Fibroblast of skin of right quadriceps (primary cell): ENCODE results near the gene TTC28.

ENCODE experiments used
- DNase-seq: peaks from one replicate; pipeline ENCODE4 v3.0.0-alpha.2; 2013

Gene TTC28

DNA sequence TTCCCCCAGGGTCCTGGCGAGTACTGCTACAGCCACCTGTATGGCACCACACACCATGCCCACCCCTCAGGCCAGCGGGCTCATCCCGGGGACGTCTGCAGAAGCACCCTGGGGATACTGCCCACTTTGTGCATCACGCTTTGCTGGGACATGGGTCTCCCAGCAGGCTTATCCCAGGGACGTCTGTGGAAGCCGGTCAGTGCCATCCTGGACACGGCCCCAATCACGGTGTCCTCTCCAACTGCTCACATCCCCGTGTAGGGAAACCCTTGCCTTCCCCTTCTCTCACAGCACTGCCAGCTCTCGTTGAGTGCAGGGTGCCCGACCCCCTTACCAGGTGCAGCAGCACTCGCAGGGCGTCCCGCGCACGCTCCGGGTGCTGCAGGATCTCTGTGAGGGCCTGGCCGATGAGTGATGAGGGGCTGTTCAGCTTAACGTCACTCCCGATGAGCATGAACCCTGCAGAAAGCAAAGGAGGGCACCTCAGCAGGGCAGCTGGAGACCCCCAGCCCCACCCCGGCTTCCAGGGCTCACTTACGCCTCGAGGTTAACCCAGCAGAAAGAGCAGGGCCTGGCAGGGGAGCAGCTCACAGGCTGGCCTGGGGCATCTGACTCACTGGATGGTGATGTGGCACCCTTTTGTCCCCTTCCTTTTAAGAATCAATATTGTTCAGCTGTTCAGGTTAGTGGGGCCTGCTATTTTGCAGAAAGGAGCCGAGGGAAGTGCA, 683.7 kb downstream of the TTC28 start:
- no peak for DNase-seq

DNA sequence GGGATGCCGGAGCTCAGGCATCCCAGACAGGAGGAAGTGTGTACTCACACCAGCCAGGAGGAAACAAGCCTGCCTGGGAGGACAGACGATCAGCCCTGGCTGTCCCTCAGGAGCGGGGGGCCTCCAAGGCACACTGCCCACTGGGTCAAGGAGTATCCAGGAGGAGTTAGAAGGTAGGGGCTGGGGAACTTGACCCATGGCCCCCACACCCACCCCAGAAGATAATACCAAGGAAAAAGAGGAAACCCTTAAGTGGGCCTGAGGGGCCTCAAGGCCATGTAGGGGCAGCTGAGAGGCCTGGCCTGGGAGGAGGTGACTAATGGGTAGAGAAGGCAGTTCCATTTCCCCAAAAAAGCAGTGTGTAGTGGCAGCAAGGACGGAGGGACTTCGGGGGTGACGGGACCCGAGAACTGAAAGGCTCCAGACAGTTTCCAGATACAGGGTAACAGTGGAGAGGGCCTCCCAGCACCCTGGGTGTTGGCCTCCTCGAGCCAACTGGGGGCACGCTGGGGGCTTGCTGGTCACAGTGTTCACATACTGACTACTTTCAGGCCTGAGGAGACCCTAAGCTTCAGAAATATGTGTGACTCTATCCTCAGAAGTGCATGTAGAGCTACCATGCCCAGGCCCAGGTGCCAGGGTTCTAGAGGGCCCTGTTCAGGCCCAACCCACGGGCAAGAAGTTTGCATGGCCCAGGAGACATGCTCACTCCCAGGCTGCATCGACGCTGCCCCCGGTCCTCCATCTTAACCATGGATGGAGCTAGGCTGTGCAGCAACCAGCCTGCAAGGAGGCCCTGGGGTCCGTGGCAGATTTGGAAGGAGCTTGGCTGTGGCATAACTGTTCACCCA, 684.9 kb downstream of the TTC28 start:
- no peak for DNase-seq

DNA sequence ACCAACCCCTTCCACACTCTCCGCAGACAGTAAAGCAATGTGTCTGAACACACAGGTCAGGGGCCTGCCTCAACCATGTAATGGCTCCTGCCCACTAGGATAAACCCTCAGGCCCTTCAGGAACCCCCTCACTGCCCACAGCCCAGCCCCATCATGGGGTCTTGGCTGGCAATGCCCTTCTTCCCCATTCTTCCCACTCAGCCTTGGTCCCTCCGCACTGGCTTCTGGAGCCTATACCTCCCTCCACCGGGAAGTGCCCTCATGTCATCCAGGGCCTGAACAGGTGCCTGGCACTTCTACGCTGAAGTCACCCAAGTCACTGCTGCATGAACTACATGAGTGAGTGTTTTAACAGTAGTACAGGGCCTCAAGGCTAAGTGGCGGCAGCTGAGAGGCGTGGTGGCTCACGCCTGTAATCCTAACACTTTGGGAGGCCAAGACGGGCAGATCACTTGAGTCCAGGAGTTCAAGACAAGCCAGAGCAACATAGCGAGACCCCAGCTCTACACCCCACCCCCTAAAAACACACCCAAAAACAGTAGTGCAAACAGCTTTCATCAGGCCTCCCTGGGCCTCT, 685.8 kb downstream of the TTC28 start:
- DNase-seq, result no peak

DNA sequence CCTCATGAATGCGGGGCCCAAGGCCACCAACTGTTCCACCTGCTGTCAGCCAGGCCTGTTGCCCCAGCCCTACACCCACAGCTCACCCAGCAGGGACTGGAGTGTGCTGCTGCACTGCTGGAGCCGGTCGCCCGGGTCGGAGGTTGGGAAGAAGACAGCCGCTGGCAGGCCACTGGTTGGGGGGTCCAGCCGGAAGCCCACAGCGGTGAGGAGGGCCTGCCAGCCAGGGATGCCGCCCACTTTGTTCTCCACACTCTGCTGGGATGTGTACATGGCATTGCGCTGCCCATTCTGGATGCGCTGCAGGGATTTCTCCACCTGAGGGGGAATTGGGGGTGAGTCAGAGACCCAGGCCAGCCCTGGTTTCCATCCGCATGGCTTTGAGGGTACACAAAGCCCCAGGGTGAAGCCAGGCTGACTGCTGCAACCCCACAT, 686.4 kb downstream of the TTC28 start:
- no peak for DNase-seq

DNA sequence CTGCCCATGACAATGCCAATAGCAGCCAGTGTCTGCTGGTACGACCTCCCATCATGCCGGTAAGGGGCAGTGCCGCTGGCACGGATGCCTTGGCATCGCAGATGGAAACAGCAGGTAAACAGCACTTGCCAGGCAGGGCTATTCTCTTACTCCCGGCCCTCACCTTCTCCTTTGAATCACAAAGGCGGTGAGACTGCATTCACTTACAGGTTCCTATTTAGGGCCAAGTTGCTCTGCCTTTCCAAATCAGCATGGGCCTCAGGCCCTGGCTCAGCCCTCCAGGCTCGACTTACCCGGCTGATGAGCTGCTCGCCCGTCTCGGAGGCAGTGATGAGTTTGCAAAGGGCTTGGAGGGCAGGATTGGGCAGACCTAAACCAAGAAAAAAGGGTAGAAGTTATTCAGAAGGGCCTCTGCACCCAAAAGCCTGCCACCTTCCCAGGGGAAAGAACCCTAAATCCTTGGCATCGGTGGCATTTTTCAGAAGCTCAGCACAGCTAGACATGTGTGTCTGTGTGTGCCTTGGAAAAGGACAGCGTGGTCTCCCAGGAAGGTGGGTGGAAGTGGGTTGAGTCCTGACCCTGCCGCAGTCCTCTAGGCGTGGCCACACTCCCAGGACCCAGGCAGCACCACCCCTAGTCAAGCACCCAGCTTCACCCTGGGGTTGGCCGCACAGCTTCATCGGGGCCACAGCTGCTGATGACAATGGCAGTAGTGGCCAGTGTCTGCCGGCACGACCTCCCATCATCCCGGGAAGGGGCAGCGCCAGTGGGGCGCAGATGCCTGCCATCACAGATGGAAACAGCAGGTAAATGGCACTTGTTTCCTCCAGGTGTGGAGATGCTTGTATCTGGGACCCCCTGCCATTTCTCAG, 687.1 kb downstream of the TTC28 start:
- DNase-seq, result no peak

DNA sequence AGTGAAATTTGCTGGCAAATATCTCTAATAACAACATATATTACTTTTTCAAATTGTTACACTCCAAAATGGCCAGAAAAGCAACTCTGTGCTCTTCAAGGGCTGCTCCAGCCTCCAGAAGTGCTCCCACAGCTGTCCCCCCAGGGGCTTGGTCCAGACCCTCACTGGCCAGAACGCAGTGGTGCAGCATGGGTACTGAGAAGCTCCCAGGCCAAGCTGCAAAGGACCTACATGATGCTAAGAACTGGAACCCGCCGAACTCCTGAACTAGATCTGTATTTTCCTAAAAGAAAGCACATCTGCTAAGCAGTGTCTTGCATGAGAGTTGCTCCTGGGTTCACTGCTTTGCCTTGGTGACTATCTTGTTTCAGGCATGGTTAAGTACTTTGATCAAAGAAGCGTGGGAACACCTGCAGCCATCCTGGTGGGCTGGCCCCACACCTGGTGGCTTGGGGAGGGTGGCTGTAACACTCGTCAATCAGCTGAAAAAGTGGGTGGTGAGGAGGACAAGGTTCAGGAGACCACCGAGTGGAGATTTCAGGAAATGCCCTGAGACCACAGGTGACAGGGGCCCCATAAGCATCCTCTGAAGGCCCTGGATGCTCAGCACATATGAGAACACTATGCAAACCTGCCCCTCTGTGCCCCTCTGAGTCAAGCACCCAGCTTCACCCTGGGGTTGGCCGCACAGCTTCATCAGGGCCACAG, 687.9 kb downstream of the TTC28 start:
- DNase-seq, result no peak

DNA sequence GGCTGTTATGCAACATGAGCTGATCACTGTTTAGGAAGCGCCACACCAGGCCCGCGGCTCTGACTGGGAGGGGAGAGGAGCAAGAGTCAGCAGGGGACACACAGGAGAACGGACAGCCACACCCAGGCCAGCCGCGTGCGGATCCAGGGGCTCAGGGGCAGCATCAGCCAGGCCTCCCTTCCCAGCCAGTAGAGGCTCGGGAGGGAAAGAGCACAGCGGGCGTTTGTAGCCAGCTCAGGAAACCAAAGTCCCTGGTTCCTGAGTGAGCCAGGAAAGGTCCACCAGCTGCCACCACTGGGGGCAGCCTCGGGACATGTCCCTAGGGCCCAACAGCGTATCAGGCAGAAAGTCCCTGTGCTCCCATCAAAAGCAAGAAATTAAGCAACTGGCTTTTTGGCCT, 688.8 kb downstream of the TTC28 start:
- DNase-seq, result no peak

DNA sequence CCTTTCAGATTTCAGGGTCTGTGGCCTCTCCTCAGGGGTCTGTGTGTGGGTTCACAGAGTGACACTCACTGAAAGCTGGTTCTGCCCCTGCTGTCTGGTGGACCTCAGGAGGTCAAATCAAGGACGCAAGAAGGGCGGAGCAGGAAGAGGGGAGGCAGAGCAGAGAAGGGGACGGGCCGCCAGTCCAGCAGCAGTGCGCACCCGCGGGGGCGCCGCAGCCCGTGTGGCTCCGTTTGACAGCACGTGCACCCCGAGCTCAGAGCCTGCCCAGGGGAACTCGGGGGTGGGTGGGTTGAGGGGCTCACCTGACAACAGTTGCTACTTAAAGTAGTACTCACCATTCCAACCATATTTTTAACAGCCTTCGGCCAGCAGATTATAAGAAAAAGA, 689.2 kb downstream of the TTC28 start:
- no peak for DNase-seq

DNA sequence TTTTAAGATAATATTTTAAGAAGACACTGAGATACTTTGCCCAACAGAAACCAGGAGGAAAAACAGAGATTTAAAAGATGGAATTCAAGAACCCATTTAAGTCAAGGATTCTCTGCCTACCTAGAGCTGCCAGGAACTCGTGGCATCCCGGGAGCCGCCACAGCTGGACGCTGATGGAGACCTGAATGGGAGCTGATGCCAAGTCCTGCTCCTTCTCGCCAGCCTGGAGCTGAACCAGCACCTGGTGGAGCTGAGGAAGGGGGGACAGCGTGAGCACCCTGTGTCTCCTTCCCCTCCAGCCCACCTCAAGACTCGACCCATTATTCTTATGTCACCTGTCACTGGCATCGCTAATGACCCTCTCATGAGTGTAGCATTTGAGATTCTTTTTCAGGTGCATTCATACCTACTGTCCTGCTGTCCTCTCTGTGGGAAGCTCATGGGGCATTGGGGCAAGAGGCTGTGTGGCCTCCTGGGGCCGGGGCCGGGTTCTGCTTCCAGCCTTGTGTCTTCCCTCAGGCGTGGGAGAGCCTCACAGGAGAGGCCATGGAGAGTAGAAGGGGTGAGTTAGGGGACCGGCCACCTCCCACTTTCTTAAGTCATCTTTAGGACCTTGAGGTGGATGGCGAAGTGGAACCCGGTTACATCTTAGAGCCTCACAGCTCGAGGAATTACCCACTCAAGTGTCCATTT, 689.7 kb downstream of the TTC28 start:
- no peak for DNase-seq

DNA sequence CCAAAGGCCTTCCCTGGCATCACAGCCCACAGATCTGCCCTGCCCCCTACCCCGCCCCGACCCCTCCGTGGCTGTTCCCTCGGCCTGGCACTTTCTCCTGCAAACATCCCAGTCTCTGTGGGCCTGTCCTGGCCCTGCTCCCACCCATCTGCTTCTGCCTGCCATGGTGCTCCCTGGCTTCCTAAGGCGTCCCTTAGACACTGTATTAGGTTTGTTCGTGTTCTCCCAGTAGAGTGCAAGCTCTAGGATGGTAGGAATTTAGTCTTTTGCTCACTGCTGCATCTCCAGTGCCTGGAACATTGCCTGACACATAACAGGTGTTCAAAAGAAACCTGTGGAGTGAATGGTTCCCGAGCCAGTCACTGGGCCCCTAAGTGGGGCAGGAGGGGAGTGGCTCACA, 690.9 kb downstream of the TTC28 start:
- DNase-seq, result no peak

DNA sequence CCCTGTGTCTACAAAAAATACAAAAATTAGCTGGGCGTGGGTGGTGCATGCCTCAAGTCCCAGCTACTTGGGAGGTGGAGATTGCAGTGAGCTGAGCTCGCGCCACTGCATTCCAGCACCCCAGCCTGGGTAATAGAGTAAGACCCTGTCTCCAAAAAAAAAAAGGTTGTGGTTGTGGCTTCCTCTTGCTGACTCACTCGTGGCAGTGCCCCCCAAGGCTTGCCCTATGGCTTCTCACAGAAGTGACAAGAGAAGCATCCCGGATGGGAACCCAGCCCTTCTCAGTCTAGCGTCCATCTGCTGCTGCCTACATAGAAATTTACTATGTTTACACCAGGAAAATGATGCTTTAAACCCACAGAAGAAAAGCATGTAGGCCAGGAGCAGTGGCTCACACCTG, 692.1 kb downstream of the TTC28 start:
- peak; percentile 92 for DNase-seq

DNA sequence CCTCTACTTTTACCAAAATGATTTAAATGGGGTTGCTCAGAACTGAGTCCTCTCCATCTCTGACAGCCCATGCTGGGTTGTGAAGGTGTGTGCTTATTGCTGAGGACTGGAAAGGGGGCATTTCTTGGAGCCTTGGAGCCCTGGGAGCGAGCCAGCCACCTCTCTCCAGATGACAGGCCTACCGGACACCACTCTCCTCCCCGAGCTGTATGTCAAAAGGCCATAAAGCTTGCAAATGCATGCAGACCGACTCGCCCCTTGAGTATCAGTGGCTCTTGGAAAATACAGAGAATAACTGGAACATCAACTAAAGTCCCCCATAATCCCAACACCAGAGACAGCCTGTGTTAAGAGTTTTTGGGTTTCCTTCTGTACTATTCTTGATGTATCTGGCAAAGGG, 692.7 kb downstream of the TTC28 start:
- DNase-seq, result no peak

DNA sequence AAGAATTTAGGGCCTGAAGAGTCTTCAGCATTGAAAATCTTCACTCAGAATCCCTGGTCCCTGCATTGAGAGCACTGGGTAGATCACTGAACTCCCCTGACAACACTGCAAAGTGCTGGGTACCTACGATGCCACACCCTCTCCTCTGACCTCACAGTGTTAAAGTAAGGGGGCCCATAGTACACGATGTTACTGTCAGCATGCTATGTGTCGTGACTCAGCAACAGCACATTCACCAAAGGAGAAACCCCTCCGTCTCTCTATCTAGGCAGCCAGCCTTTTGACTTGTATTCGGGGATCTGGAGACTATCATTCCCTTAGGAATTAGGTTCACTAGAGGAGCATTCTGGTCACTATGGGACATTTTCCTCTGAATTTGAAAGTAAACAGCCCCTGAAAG, 693.2 kb downstream of the TTC28 start:
- DNase-seq, result no peak

DNA sequence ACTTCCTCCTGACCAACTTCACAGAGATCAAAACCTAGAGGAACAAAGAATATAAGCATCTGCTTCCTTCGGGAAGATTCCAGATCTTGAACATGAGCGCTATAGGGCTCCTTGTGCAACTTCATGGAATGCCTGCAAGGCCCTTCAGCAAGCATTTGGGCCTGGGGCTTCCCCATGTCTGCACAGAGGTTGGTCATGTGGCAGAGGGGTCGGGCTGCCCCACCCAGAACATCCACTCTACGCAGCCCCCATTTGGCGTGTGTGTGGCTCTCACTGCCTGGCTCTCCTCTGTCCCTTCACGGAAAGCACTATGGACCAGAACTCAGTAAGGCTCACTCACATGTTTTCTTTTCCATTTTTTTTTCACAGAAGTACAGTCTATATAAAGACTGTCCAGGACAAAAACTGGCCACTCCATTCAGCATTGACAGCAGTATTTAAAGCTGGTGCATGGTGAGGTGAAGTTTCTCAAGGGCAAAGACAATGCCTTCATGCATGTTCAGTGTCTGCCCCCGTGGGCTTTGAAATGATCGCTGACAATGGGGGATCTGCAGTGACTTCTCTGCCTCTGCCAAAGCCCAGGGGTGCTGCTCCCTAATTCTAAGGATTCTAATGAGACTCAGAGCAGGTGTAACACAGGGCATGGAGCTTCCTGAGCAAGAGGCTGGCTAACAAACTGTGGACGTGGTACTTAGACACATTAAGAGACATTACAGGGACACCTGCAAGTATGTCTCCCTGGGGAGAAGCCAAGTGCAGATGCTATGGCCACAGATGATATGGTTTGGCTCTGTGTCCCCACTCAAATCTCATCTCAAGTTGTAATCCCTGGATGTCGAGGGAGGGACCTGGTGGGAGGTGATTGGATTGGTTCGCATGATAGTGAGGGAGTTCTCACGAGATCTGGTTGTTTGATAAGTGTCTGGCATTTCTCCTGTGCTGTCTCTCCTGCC, 694.0 kb downstream of the TTC28 start:
- no peak for DNase-seq

DNA sequence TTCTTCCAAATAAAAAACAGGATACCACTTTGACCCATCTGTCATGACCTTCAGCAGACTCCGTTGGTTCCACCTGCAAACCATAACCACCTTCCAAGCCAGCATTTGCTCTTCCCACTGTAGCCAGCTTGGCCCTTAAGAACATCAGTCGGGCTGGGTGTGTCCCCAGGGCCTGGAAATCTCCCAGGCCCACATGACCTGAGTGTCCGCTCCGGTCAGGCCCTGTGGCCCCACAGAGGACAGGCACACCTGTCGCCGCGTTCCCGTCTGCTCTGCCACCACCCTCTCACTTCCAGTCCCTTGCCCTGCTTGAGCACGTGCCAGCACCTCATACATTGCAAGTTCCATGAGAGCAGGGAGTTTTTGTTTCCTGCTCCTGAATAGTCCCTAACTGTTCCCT, 694.9 kb downstream of the TTC28 start:
- DNase-seq, result no peak

DNA sequence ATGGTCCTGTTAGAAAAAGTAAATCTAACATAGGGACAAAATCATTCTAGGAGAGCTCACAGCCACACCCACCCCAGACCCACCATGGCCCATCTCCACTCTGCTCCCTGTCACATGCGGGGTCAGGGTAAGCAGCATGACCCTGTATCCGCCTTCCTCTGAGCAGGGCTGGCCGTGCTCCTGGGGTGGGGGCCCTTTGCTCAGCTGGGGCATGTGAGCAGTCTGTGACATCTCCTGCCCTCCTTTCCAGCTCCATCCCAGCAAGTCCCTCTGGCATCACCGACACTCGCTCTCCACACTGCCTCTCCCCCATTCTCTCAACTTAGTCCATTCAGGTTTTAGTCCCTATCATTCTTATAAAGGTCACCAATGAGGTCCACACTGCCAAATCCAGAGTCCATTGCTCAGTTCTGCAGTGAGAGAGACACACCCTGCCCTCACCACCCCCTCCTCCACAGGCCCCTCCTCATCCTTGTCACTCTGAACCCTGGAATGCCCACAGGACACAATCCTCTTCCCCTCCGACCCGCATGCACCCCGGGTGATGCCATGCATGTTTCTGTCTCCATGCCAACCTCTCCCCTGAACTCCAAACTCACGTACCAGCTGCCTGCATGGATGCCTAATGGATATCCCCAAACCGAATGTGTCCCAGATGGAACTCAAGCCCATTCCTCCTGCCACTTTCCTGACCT, 695.5 kb downstream of the TTC28 start:
- DNase-seq, result no peak

DNA sequence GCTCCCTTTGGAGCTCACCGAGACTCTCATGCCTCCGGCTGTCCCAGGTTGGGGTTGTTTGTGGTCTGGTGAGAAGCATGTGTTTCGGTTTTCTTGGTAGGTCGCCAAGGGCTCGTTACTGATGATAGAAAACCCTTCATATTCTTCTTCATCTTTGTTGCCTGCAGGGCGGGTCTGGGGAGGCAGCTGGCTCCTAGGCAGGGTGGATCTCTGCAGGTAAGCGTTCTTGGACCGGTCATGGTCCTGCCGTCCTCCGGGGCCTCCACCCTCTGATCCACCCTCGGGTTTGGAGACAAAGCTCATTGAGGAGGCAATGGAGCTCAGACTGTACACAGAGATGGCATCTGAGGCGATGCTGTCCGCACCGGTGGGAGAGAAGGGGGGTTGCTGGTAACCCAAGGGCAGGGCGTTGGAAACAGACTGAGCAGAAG, 696.3 kb downstream of the TTC28 start:
- no peak for DNase-seq

DNA sequence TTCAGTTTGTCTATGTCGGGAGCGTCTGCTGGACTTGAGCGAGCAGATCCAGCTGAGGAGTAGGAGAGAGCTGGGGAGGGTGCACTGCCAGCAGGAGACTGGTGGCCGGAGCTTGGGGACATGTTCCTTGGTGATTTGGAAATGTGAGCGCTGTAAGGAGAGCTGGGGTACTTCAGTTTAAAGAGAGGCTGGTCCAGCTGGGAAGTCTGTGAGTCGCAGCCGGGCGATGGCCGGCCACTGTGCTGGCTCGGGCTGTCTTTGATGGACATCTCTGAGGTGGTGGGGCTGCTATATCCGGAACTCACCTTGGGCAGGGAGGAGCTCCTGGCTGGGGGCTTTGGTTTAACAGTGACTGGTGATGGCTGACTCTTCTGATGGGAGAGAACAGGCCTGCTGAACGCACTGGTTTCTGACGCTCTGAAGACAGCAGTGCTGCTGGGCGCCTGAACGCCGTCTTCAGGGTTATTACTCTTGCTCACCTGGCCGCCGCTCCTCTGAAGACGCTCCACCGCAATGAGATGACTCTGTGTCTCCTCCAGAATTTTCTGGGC, 696.9 kb downstream of the TTC28 start:
- no peak for DNase-seq

DNA sequence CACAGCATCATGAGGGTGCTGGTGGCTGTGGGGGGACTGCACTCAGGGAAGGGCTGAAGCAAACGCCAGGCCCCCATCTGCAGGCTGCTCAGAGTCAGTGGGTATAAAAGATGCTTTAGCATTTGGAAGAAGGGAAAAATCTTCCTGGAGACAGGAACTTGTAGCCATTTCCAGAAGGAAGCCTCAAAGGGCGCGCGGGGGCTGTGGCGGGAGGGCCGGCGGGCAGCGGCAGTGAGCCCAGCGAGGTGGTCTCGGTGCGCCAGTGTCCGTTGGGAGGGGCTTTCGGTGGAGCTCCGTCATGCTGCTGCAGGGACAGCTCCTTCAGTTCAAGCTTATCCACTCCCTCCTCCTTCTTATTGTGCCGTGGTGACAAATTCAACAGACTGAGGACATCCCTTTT, 697.5 kb downstream of the TTC28 start:
- no peak for DNase-seq
